ENCODE measurements around the gene FASN.

Gene FASN

GRCh38 chr17:82073446-82073845, 24.6 kb downstream of the FASN start:
- H3K9me3 ChIP-seq (ENCODE audit: control insufficient read depth, insufficient read depth, low read length): no peaks in the 10 kb centered on the region
- no peak overlapping the region for H3K4me3 ChIP-seq (ENCODE audit: low read depth, low read length)
- peaks cover 5% of the 10 kb centered on the region for H3K36me3 ChIP-seq (ENCODE audit: control insufficient read depth, insufficient read depth, low read length)
- H3K27me3 ChIP-seq (ENCODE audit: control insufficient read depth, insufficient read depth, low read length): no peaks in the 10 kb centered on the region
- no peaks in the 10 kb centered on the region for H3K4me1 ChIP-seq (ENCODE audit: control insufficient read depth, insufficient read depth, low read length)
- H3K9ac ChIP-seq (ENCODE audit: low read depth, low read length): no peak overlapping the region

GRCh38 chr17:82072827-82073226, 25.2 kb downstream of the FASN start:
- no peaks in the 10 kb centered on the region for H3K27me3 ChIP-seq (ENCODE audit: control insufficient read depth, insufficient read depth, low read length)
- H3K9ac ChIP-seq (ENCODE audit: low read depth, low read length): no peak overlapping the region
- no peak overlapping the region for H3K4me3 ChIP-seq (ENCODE audit: low read depth, low read length)
- no peaks in the 10 kb centered on the region for H3K9me3 ChIP-seq (ENCODE audit: control insufficient read depth, insufficient read depth, low read length)
- H3K4me1 ChIP-seq (ENCODE audit: control insufficient read depth, insufficient read depth, low read length): no peaks in the 10 kb centered on the region
- peaks cover 2% of the 10 kb centered on the region for H3K36me3 ChIP-seq (ENCODE audit: control insufficient read depth, insufficient read depth, low read length)

- Histone ChIP-seq H3K4me3 (ENCODE audit: low read depth, low read length) (no peak overlapping the region), H3K9me3 (ENCODE audit: control insufficient read depth, insufficient read depth, low read length) (no peaks in the 10 kb centered on the region), H3K36me3 (ENCODE audit: control insufficient read depth, insufficient read depth, low read length) (no peaks in the 10 kb centered on the region), H3K27me3 (ENCODE audit: control insufficient read depth, insufficient read depth, low read length) (no peaks in the 10 kb centered on the region), H3K9ac (ENCODE audit: low read depth, low read length) (no peak overlapping the region), H3K4me1 (ENCODE audit: control insufficient read depth, insufficient read depth, low read length) (no peaks in the 10 kb centered on the region)
Measured at GRCh38 chr17:82070611-82071010, 27.4 kb downstream of the FASN start.

GRCh38 chr17:82065638-82066303, 32.3 kb downstream of the FASN start, which contains the start of gene DUS1L:
Gene DUS1L, minus strand, starts transcription at chr17:82065804. Its CDS starts 745 bp downstream, at chr17:82065059.
- peak within 1 kb of the TSS; percentile 72 for H3K4me3 ChIP-seq (ENCODE audit: low read depth, low read length)
- no peaks in the 10 kb centered on the region for H3K9me3 ChIP-seq (ENCODE audit: control insufficient read depth, insufficient read depth, low read length)
- peaks cover 2% of the 10 kb centered on the region for H3K4me1 ChIP-seq (ENCODE audit: control insufficient read depth, insufficient read depth, low read length)
- peak within 1 kb of the TSS; percentile 76 for H3K9ac ChIP-seq (ENCODE audit: low read depth, low read length)
- peaks cover 28% of the 10 kb centered on the region for H3K36me3 ChIP-seq (ENCODE audit: control insufficient read depth, insufficient read depth, low read length)
- no peaks in the 10 kb centered on the region for H3K27me3 ChIP-seq (ENCODE audit: control insufficient read depth, insufficient read depth, low read length)

- Histone ChIP-seq H3K4me3 (ENCODE audit: low read depth, low read length) (peak overlapping the region; percentile 72), H3K9me3 (ENCODE audit: control insufficient read depth, insufficient read depth, low read length) (no peaks in the 10 kb centered on the region), H3K27me3 (ENCODE audit: control insufficient read depth, insufficient read depth, low read length) (no peaks in the 10 kb centered on the region), H3K9ac (ENCODE audit: low read depth, low read length) (peak overlapping the region; percentile 76), H3K4me1 (ENCODE audit: control insufficient read depth, insufficient read depth, low read length) (peaks cover 2% of the 10 kb centered on the region), H3K36me3 (ENCODE audit: control insufficient read depth, insufficient read depth, low read length) (peaks cover 33% of the 10 kb centered on the region)
Measured at GRCh38 chr17:82065193-82065637, 32.8 kb downstream of the FASN start.

GRCh38 chr17:82064433-82065192, 33.4 kb downstream of the FASN start:
- Histone ChIP-seq H3K27me3 (ENCODE audit: control insufficient read depth, insufficient read depth, low read length) (no peaks in the 10 kb centered on the region), H3K9ac (ENCODE audit: low read depth, low read length) (peak overlapping the region; percentile 76), H3K4me3 (ENCODE audit: low read depth, low read length) (peak overlapping the region; percentile 72), H3K4me1 (ENCODE audit: control insufficient read depth, insufficient read depth, low read length) (peaks cover 2% of the 10 kb centered on the region), H3K36me3 (ENCODE audit: control insufficient read depth, insufficient read depth, low read length) (peaks cover 39% of the 10 kb centered on the region), H3K9me3 (ENCODE audit: control insufficient read depth, insufficient read depth, low read length) (no peaks in the 10 kb centered on the region)

- H3K9me3 ChIP-seq (ENCODE audit: control insufficient read depth, insufficient read depth, low read length): no peaks in the 10 kb centered on the region
- no peak overlapping the region for H3K4me3 ChIP-seq (ENCODE audit: low read depth, low read length)
- no peaks in the 10 kb centered on the region for H3K27me3 ChIP-seq (ENCODE audit: control insufficient read depth, insufficient read depth, low read length)
- peaks cover 2% of the 10 kb centered on the region for H3K4me1 ChIP-seq (ENCODE audit: control insufficient read depth, insufficient read depth, low read length)
- no peak overlapping the region for H3K9ac ChIP-seq (ENCODE audit: low read depth, low read length)
- H3K36me3 ChIP-seq (ENCODE audit: control insufficient read depth, insufficient read depth, low read length): peaks cover 47% of the 10 kb centered on the region
Measured at GRCh38 chr17:82063424-82064415, 34.3 kb downstream of the FASN start.

- H3K27me3 ChIP-seq (ENCODE audit: control insufficient read depth, insufficient read depth, low read length): no peaks in the 10 kb centered on the region
- peaks cover 2% of the 10 kb centered on the region for H3K4me1 ChIP-seq (ENCODE audit: control insufficient read depth, insufficient read depth, low read length)
- H3K9ac ChIP-seq (ENCODE audit: low read depth, low read length): no peak overlapping the region
- no peak overlapping the region for H3K4me3 ChIP-seq (ENCODE audit: low read depth, low read length)
- peaks cover 51% of the 10 kb centered on the region for H3K36me3 ChIP-seq (ENCODE audit: control insufficient read depth, insufficient read depth, low read length)
- no peaks in the 10 kb centered on the region for H3K9me3 ChIP-seq (ENCODE audit: control insufficient read depth, insufficient read depth, low read length)
Measured at GRCh38 chr17:82062984-82063368, 35.1 kb downstream of the FASN start.

GRCh38 chr17:82062076-82062983, 35.7 kb downstream of the FASN start:
- Histone ChIP-seq H3K9ac (ENCODE audit: low read depth, low read length) (no peak overlapping the region), H3K36me3 (ENCODE audit: control insufficient read depth, insufficient read depth, low read length) (peaks cover 57% of the 10 kb centered on the region)

GRCh38 chr17:82061047-82061925, 36.8 kb downstream of the FASN start:
- no peaks in the 10 kb centered on the region for H3K9me3 ChIP-seq (ENCODE audit: control insufficient read depth, insufficient read depth, low read length)
- no peak overlapping the region for H3K4me3 ChIP-seq (ENCODE audit: low read depth, low read length)
- H3K27me3 ChIP-seq (ENCODE audit: control insufficient read depth, insufficient read depth, low read length): no peaks in the 10 kb centered on the region
- no peak overlapping the region for H3K9ac ChIP-seq (ENCODE audit: low read depth, low read length)
- H3K4me1 ChIP-seq (ENCODE audit: control insufficient read depth, insufficient read depth, low read length): peaks cover 2% of the 10 kb centered on the region
- peaks cover 67% of the 10 kb centered on the region for H3K36me3 ChIP-seq (ENCODE audit: control insufficient read depth, insufficient read depth, low read length)

More at GRCh38 chr17:82062076-82062983, 35.7 kb downstream of the FASN start:
- Histone ChIP-seq H3K4me1 (ENCODE audit: control insufficient read depth, insufficient read depth, low read length) (peaks cover 2% of the 10 kb centered on the region), H3K4me3 (ENCODE audit: low read depth, low read length) (no peak overlapping the region), H3K9me3 (ENCODE audit: control insufficient read depth, insufficient read depth, low read length) (no peaks in the 10 kb centered on the region), H3K27me3 (ENCODE audit: control insufficient read depth, insufficient read depth, low read length) (no peaks in the 10 kb centered on the region)
